ENCODE data around the gene IFI27L1.
"Not testable (repeated sequence)": the region's sequence is repeated elsewhere in the genome, so short reads cannot be mapped to it uniquely, and the experiment has no call there.

IFI27L1 gene

GRCh38 chr14:94047581-94047980, 33.5 kb upstream of the IFI27L1 start:
- no peak for DNase-seq

- DNase-seq: peak in 7 of 56 donors; percentile 17 to 68 (median 29)
These were observed 32.2 kb upstream of the IFI27L1 start for GRCh38 chr14:94048691-94049624.

- no peak for DNase-seq
These were observed 31.5 kb upstream of the IFI27L1 start for GRCh38 chr14:94049625-94050023.

GRCh38 chr14:94050231-94050880, 30.8 kb upstream of the IFI27L1 start:
- DNase-seq: peak in 1 of 56 donors; percentile 40

- DNase-seq: peak in 44 of 56 donors; percentile 20 to 89 (median 44)
These were observed 30.0 kb upstream of the IFI27L1 start for GRCh38 chr14:94051115-94051514.

- DNase-seq: no peak
These were observed 29.3 kb upstream of the IFI27L1 start for GRCh38 chr14:94051779-94052178.

- DNase-seq: no peak
These were observed 28.9 kb upstream of the IFI27L1 start for GRCh38 chr14:94052199-94052598.

- DNase-seq: no peak
These were observed 28.4 kb upstream of the IFI27L1 start for GRCh38 chr14:94052662-94053061.

GRCh38 chr14:94054401-94054800, 26.7 kb upstream of the IFI27L1 start:
- DNase-seq: no peak

GRCh38 chr14:94054936-94055335, 26.2 kb upstream of the IFI27L1 start:
- DNase-seq: no peak

- no peak for DNase-seq
These were observed 24.4 kb upstream of the IFI27L1 start for GRCh38 chr14:94056579-94057308.

- DNase-seq: no peak
These were observed 22.9 kb upstream of the IFI27L1 start for GRCh38 chr14:94058128-94058673.

- no peak for DNase-seq
These were observed 22.4 kb upstream of the IFI27L1 start for GRCh38 chr14:94058674-94059138.

- DNase-seq: no peak
These were observed 21.1 kb upstream of the IFI27L1 start for GRCh38 chr14:94059998-94060397.

- DNase-seq: no peak
These were observed 18.7 kb upstream of the IFI27L1 start for GRCh38 chr14:94062344-94062940.

GRCh38 chr14:94066089-94066676, 14.9 kb upstream of the IFI27L1 start:
- no peak for DNase-seq

GRCh38 chr14:94072076-94072475, 9.0 kb upstream of the IFI27L1 start:
- not testable (repeated sequence) for DNase-seq

- DNase-seq: no peak
These were observed 6.6 kb upstream of the IFI27L1 start for GRCh38 chr14:94074534-94074933.

GRCh38 chr14:94075008-94075407, 6.1 kb upstream of the IFI27L1 start:
- no peak for DNase-seq

GRCh38 chr14:94077111-94077821, 3.8 kb upstream of the IFI27L1 start:
- DNase-seq: no peak
